Retina (tissue), 1 donor: ENCODE results near the gene BCAS4.
"Not testable (repeated sequence)": the region's sequence is repeated elsewhere in the genome, so short reads cannot be mapped to it uniquely, and the experiment has no call there.

Source experiments
- DNase-seq: peaks from one replicate; pipeline ENCODE4 v3.0.0-alpha.2; 2016

BCAS4 gene

GRCh38 chr20:50799890-50800550 is 5.2 kb downstream of the BCAS4 start:
- DNase-seq = no peak

DNA sequence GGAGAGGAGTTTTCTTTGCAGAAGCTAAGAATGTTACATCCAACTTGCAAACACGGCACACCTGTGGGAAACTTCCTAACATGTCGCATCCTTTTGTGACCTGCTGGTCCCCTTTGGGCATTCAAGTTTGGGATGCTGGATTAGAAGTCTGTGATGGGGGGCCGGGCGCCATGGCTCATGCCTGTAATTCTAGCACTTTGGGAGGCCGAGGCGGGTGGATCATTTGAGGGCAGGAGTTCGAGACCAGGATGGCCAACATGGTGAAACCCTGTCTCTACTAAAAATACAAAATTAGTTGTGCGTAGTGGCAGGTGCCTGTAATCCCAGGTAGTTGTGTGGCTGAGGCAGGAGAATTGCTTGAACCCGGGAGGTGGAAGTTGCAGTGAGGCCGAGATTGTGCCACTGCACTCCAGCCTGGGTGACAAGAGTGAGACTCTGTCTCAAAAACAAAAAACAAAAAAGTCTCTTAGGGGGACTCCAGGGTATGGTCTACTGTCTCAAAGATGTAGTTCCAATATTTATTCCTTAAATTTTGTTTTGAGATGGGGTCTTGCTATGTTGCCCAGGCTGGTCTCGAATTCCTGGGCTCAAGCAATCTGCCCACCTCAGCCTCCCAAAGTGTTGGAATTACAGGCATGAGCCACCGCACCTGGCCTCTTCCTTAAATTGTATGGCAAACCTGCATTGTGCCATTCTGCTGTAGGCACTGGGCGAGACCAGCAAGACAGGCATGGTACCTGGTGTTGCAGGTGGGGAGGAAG is 6.3 kb downstream of the BCAS4 start:
- DNase-seq = not testable (repeated sequence)

DNA sequence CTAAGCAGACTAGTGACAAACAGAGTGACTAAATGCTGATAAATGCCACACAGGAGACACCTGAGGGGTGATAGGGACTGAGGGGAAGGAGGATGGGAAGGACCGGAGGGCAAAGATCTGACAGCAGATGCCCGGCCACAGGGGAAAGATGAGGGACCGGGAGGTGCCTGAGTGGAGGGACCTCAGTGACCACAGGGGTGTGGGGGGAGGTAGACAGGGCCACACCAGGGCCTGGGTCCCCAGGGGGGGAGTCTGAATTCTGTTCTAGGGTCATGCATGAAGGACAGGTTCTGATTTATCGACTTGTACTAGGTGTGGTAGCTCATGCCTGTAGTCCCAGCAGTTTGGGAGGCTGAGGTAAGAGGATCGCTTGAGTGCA is 6.9 kb downstream of the BCAS4 start:
- DNase-seq = no peak

DNA sequence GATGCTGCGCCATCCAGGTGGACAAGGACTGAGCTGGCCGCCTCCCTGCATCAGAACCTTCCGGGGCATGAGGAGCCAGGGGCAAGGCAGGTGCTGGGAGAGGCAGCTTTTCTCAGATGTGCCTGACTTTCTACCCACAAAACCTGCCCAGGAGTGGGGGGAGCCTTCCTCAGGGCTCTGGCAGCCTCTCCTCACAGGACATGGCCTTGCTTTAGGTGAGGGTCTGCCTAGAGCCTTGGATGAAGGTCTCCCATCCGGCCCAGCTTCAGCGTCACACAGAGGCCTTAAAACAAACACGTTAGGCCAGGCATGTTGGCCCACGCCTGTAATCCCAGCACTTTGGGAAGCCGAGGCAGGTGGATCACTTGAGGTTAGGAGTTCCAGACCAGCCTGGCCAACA is 7.4 kb downstream of the BCAS4 start:
- no peak for DNase-seq

DNA sequence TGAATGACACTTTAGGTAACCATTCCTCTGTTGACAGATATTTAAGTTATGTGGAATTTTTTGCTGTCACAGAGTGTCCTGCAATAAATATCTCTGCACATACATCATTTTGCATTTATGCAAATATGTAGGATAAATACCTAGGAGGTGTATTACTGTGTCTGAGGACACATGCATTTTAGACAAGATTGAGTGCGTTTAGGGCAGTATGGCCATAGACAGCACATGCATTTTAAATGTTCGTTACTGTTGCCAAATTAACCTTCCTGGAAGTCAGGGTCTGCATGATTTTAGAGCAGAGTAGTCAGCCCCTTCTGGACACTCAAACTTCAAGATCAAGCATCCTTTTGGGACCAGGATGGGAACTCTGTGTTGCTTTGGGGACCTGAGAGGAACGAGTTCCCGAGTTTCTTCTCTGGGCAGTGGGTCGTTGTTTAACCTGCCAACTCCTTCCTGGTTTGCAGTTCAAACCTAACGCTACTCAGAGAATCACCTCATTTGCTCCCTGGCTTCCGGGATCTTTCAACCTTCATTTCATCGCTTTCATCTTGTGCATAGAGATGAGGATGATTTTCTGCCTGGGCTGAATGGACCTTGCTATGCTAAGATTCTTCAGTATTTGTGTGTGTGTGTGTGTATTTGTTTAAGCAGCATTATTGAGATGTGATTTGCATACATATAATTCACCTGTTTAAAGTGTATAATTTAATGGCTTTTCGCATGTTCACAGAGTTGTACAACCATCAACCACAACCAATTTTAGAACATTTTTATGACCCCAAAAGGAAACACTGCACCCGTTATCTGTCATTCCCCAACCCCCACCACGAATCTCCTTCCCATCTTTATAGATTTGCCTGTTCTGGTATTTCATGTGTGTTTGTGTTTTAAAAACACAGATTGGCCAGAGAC is 9.8 kb downstream of the BCAS4 start:
- no peak for DNase-seq

DNA sequence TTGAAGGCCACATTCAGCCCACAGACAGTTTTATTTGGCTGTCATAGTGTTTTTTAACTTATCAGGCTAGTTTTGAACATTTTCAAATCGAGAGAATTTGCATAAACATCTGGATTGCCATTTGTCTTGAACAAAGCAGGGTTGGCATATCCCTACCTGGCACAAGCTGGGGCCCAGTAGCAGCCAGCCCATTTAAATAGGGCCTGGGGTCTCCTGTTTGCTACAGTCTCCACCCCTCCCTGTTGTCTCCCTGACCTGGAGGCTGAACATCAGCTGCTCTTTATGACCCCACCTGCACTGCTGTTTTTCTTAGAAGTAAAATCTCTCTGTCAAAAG is 10.5 kb downstream of the BCAS4 start:
- no peak for DNase-seq

- DNase-seq = no peak
These were observed 11.4 kb downstream of the BCAS4 start for GRCh38 chr20:50806126-50806768.

- no peak for DNase-seq
These were observed 15.2 kb downstream of the BCAS4 start for GRCh38 chr20:50810063-50810462.

DNA sequence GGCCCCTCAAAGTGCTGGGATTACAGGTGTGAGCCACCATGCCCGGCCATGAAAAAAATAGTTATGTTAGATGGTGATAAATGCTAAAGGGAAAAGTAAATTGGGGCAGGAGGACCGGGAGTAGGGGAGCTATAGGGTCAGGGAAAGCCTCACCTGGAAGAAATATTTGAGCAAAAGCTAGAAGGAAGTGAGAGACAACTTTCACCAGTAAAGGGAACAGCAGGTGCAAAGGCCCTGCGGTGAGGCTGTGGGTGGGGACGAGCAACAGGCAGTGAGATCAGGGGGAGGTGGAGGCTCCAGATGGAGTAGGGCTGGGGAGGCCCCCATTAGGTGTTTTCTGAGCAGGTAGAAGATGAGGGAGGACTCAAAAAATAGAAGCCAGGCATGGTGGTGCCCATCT is 16.0 kb downstream of the BCAS4 start:
- no peak for DNase-seq

DNA sequence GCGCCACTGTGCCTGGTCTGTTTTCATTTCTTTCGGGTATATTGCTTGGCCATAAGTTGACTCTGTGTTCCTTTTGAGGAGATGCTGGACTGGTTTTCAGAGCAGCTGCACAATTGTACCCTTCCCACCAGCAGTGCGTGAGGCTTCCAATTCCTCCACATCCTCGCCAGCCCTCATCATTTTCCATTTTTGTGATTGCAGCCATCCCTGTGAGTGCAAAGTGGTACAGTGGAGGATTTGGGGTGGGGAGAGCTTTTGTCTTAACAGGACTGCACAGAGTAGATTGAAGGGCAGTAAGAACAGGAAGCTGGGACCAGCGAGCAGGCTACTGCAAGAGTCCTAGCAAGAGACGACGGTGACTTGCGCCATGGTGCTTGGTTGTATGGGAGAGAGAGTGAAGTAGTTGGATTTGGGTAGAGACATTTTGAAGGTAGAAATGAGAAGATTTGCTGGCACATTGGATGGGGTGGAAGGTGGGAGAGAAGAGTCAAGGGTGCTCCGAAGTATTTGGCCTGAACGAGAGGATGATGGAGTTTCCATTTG is 18.3 kb downstream of the BCAS4 start:
- DNase-seq = no peak

DNA sequence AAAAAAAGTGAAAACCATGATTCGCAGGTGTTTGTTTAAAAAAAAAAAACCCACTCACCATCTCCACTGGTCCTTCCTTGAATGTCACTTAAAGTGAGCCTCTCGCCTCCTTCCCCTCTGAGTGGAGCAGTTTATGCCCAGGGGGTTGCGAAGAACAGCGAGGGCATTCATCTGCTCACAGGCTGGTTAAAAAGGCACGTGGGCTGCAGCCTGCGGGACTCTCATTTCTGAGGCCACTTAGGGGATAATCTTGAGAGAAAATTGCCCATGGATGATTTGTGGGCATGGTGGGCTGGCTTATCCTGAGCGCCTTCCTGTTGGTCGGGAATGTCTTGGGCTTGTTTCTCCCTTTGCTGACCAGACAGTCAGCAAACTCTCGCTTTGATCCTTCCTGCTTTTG is 18.9 kb downstream of the BCAS4 start:
- no peak for DNase-seq

- DNase-seq = no peak
These were observed 19.7 kb downstream of the BCAS4 start for GRCh38 chr20:50814438-50815161.

- no peak for DNase-seq
These were observed 20.5 kb downstream of the BCAS4 start for GRCh38 chr20:50815162-50815989.

DNA sequence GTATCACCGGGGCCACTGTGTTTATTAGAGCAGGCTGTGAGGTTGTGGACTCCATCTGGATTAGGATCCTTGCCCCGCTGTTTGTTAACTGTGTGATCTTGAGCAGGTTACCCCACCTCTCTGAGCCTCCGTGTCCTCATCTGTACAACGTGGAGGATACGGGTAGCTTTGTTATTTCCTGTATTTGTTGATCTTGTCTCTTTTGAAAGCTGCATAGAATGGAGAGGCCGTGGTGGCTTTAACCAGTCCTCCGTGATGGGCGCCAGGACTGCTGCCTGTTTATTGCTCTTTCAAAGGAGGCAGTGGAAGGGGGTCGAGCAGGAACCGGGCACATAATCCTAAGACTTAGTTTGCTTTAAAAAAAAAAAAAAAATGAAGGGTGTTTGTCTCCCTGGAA is 22.9 kb downstream of the BCAS4 start:
- DNase-seq = no peak

DNA sequence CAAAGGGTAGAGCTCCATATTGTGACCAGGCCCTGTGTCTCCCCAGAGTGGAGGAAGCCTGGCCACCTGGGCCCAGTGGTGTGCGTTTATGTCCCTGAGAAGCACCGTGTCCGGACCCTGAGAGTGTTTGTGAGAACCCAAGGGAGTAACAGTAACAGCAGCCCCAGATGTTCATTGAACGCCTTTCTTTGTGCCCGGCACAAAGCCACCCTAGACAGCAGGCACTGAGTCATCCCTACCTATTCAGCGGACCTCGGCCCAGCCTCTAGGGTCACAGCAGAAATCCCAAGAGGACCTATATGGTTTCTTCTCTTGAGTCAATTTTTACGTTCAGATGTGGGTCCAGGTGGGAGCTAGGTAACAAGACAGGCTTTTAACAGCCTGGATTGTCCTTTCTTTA is 24.5 kb downstream of the BCAS4 start:
- no peak for DNase-seq

DNA sequence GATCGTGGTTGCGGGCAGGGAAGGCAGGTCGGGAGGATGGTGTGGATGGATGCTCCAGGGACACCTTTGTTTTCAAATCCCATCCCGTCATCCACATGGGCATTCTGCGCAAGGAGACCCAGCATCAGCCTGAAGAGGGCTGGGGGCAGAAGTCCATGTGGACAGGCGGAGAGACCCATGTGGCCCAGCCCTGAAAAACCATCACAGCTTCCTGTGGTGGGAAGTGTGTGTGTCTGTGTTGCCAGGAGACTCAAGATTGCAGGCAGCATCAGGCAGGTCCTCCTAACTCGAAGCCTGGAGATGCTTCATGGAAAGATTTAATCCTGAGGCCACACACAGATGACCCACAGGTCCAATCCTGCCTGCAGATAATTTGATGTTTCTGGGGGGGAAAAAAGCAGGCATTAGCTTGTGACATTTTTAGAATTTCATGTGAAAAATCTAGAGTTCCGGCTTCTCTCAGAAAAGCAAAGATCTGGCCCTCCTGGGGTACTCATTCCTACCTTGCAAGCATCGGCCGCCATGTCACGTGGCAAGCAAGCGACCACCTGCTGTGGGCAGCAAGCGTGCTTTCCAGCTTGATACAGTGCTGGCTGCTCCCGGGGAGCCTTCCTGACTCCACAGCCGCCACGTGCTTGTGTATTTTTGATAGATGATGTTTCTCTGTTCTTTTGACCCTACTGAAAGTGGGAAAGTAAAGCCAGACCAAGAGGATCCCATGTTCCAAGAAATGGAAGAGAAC is 25.8 kb downstream of the BCAS4 start:
- peak; percentile 40 for DNase-seq

DNA sequence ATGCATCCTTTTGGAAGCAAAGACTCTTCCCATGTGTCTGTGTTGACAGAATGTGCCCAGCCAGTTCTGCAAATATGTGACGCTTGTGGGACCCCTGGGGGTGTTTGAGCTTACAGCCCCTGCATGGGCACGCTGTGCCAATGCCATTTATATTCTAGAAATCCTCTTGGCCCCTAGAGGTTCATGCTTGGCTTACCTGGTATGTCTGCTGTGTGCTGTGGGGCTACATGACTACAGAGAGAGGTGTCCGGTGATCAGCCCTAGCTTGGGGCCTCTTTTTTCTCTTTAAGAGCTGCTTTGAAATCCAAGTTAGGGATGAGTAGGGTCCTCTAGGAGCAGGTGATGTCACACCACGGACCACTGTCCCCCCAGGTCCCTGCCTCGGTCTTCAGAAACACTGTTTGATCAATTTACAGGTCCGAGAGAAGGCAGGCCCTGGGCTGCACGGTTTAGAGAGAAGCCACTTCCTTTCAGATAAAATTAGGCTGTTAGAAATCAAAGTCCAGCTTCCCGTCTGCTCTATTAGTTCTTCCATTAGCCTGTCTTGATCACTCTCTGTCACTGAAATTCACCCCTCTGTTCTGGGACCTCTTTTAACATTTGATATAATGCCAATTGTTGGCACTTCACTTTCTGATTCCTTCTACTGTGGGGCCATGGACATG is 26.5 kb downstream of the BCAS4 start:
- DNase-seq = peak; percentile 48

DNA sequence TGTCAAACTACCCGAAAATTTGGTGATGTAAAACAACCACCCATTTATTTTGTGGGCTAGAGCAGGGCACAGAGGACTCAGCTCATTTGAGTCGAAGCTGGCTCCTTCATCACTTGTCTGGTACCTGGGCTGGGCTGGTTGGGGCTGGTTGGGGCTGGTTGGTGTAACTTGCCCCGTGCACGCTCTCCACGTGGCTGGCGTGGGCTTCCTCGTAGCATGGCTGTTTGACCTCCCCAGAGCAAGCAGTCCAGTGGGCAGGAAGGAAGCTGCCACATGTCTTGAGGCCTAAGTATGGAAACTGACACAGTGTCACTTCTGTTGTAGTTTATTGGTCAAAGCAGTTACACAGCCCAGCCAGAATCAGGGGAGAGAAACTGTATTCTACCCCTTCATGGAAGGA is 27.1 kb downstream of the BCAS4 start:
- no peak for DNase-seq

DNA sequence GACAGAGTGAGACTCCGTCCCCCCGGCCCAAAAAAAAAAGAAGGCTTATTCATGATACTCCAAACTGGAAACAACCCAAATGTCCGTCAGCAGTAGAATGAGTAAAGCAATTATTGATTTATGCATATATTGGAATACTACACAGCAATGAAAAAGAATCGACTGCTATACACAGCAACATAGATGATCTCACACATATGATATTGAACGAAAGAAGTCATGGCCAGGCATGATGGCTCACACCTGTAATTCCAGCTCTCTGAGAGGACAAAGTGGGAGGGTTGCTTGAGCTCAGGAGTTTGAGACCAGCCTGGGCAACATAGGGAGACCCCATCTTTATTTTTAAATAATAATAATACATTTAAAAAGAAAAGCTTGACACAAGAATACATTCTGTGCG is 28.5 kb downstream of the BCAS4 start:
- DNase-seq = no peak

DNA sequence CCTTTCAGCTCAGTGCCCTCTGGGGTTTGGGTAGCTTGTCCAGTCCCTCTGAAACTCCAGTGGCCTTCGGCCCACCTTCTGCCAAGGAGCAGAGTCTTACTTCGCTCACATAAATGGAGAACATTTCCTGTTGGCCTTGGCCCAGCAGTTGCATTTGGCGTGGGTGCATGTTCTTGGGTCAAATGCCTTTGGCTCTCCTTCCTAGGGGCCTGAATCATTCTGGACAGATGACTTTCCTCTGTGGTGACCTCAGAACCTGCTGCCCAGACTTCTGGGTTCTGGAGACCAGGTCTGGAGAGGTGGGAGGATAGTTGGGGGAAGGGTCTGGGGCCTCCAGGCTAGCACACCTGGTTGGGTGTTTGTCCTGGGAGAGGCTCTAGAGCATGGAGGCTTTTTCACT is 29.3 kb downstream of the BCAS4 start:
- no peak for DNase-seq
